ENCODE measurements around the gene ENOX2. TPM values are rescaled to one million over a fixed set of nuclear protein-coding genes. Genes with fewer than 3 reads are reported as not detected.

ENOX2 gene
- total and polyA plus RNA-seq, 2 of the 13 experiments (the other 11 are each of a cell fraction or from before 2014, with no cell fraction given), result 5.9 to 8.5 TPM

GRCh38 chrX:130902783-130903613 lies at the start of gene ENOX2 (continued):
- TF ChIP-seq ZNF362 (CRISPR knock-in tag; IDR thresholded peaks at IDR 0.05; ENCODE audit: borderline replicate concordance), result peak; percentile 83
- peak; percentile 80 for TF ChIP-seq GMEB1 (CRISPR knock-in tag; IDR thresholded peaks at IDR 0.05; ENCODE audit: borderline replicate concordance)
- no peak for TF ChIP-seq TP53 (CRISPR knock-in tag; conservative IDR thresholded peaks at IDR 0.05)
- TF ChIP-seq DPF2 (CRISPR knock-in tag; IDR thresholded peaks at IDR 0.05; ENCODE audit: borderline replicate concordance, low read depth), result no peak
- peak; percentile 58; the same call in 1 of the 2 replicates for TF ChIP-seq POLR2AphosphoS5 (IDR thresholded peaks at IDR 0.05; ENCODE audit: low read depth, low read length)

GRCh38 chrX:130952266-130953043 lies 49.4 kb upstream of the ENOX2 start:
- Histone ChIP-seq H3K9ac (ENCODE audit: insufficient read depth, low read depth, low read length) (no peak overlapping the region), H3K36me3 (replicated peaks in 1 of 2; ENCODE audit: control insufficient read depth in 1 of 2, insufficient read depth in 2 of 2, low read length in 2 of 2) (no peaks in the 10 kb centered on the region), H3K4me3 (replicated peaks in 1 of 3; ENCODE audit: insufficient read depth in 1 of 3, low read depth in 2 of 3, low read length in 3 of 3) (no peak overlapping the region), H3K27ac (ENCODE audit: extremely low read length, insufficient read depth, low read length) (no peak overlapping the region), H3K4me1 (ENCODE audit: insufficient read depth, low read length) (no peaks in the 10 kb centered on the region), H4K20me1 (ENCODE audit: insufficient read depth, low read length) (no peaks in the 10 kb centered on the region), H3K27me3 (ENCODE audit: control insufficient read depth in 1 of 2, insufficient read depth in 2 of 2, low read length in 2 of 2) (no peaks in the 10 kb centered on the region), H2AFZ (ENCODE audit: low read length) (no peak overlapping the region), H3K4me2 (ENCODE audit: low read depth, low read length) (no peak overlapping the region), H3K79me2 (ENCODE audit: insufficient read depth, low read length) (no peaks in the 10 kb centered on the region), H3K9me3 (ENCODE audit: low read length) (no peaks in the 10 kb centered on the region)
- no TSS peak for BruUV-seq (replicated peaks)
- DNase-seq (ENCODE audit: low spot score), result no peak
- ATAC-seq, result no peak
- POLR2A ChIA-PET, result no interaction called here
- CTCF ChIA-PET (ENCODE audit: low intra/inter-chr PET ratio, low total read pairs), result no interaction called here
- intact Hi-C loops (cut with micrococcal nuclease; ENCODE audit: unreplicated experiment) (no loop called here), in situ Hi-C loops (cut with HindIII; ENCODE audit: extremely low pct_ligation_motif_present, low pct_unique_long_range_greater_than_20kb) (no loop called here)
- no peak for TF ChIP-seq REL (CRISPR knock-in tag; conservative IDR thresholded peaks at IDR 0.05)
- no peak for TF ChIP-seq ZSCAN31 (CRISPR knock-in tag; IDR thresholded peaks at IDR 0.05; ENCODE audit: low read depth)
- TF ChIP-seq RFX1 (IDR thresholded peaks at IDR 0.05), result no peak
- TF ChIP-seq SCMH1 (CRISPR knock-in tag; IDR thresholded peaks at IDR 0.05; ENCODE audit: borderline replicate concordance), result no peak
- no peak for TF ChIP-seq MED8 (CRISPR knock-in tag; IDR thresholded peaks at IDR 0.05; ENCODE audit: insufficient replicate concordance)
- TF ChIP-seq SAFB2 (CRISPR knock-in tag; IDR thresholded peaks at IDR 0.05; ENCODE audit: borderline replicate concordance, low read depth), result no peak
- WGBS (ENCODE audit: low lambda C conversion rate), result 0% methylated on average over 2 of the region's 2 CpGs
- FAIRE-seq, result no peak

Data from HepG2 (cell line).